NCI-H2107 treated with DMSO at 0.1 percent for 48 hours (cell line): Measurements from ENCODE around the gene DOK6.

Experiments
- DNase-seq: peaks from one replicate; lab custom pipeline; 2025; ENCODE audit not compliant: unreplicated experiment; lab: John Stamatoyannopoulos, UW

The DOK6 gene

GRCh38 chr18:69537183-69537582 lies 136.5 kb downstream of the DOK6 start:
- no peak for DNase-seq

- DNase-seq: no peak
Measured at GRCh38 chr18:69538849-69539248, 138.2 kb downstream of the DOK6 start.

- DNase-seq: no peak
Measured at GRCh38 chr18:69539404-69539803, 138.7 kb downstream of the DOK6 start.

- no peak for DNase-seq
Measured at GRCh38 chr18:69556228-69556627, 155.5 kb downstream of the DOK6 start.

- DNase-seq: no peak
Measured at GRCh38 chr18:69557282-69557681, 156.6 kb downstream of the DOK6 start.

GRCh38 chr18:69558052-69558451 lies 157.4 kb downstream of the DOK6 start:
- DNase-seq: no peak

- no peak for DNase-seq
Measured at GRCh38 chr18:69559604-69560003, 158.9 kb downstream of the DOK6 start.

- DNase-seq: no peak
Measured at GRCh38 chr18:69564602-69565001, 163.9 kb downstream of the DOK6 start.

- DNase-seq: no peak
Measured at GRCh38 chr18:69567813-69568488, 167.3 kb downstream of the DOK6 start.

- DNase-seq: no peak
Measured at GRCh38 chr18:69569133-69569532, 168.4 kb downstream of the DOK6 start.

GRCh38 chr18:69574401-69574800 lies 173.7 kb downstream of the DOK6 start:
- DNase-seq: no peak

- no peak for DNase-seq
Measured at GRCh38 chr18:69580107-69580506, 179.4 kb downstream of the DOK6 start.

- no peak for DNase-seq
Measured at GRCh38 chr18:69584429-69584828, 183.7 kb downstream of the DOK6 start.

GRCh38 chr18:69585696-69586095 lies 185.0 kb downstream of the DOK6 start:
- no peak for DNase-seq

- no peak for DNase-seq
Measured at GRCh38 chr18:69586537-69586936, 185.8 kb downstream of the DOK6 start.

- no peak for DNase-seq
Measured at GRCh38 chr18:69588301-69588700, 187.6 kb downstream of the DOK6 start.

GRCh38 chr18:69590150-69590549 lies 189.5 kb downstream of the DOK6 start:
- DNase-seq: no peak

- no peak for DNase-seq
Measured at GRCh38 chr18:69596345-69596744, 195.7 kb downstream of the DOK6 start.

GRCh38 chr18:69597561-69597960 lies 196.9 kb downstream of the DOK6 start:
- no peak for DNase-seq

GRCh38 chr18:69599377-69599776 lies 198.7 kb downstream of the DOK6 start:
- peak; percentile 96 for DNase-seq

- no peak for DNase-seq
Measured at GRCh38 chr18:69612242-69612641, 211.6 kb downstream of the DOK6 start.

- no peak for DNase-seq
Measured at GRCh38 chr18:69616114-69616513, 215.4 kb downstream of the DOK6 start.

GRCh38 chr18:69617408-69617807 lies 216.7 kb downstream of the DOK6 start:
- no peak for DNase-seq
